A673 (cell line): ENCODE measurements around the gene PCDHGB5. TPM values are rescaled to one million over a fixed set of nuclear protein-coding genes. Genes with fewer than 3 reads are reported as not detected.

Source experiments
- BruUV-seq: library from RNA; stranded (reverse); fragments of 400-500 nt; replicated peaks from 2 replicates; lab custom pipeline; 2021; lab: Mats Ljungman, UMichigan
- CTCF ChIA-PET: fragments of 300-600 bp; sonication (Branson Sonifier 250); formaldehyde crosslinking; loops from one replicate; lab custom pipeline; 2022; ENCODE audit warnings: antibody characterized with exemption; lab: Charles Lee
- POLR2A ChIA-PET: fragments of 300-600 bp; sonication (Branson Sonifier 250); formaldehyde crosslinking; loops from one replicate; lab custom pipeline; 2022; ENCODE audit warnings: antibody characterized with exemption; ENCODE audit not compliant: low non-redundant PET; lab: Charles Lee
- DNase-seq: peaks from one replicate; pipeline ENCODE4 v3.0.0-alpha.2; 2015; ENCODE audit warnings: low spot score
- H3K27ac ChIP-seq: fragments of 200-600 bp; sonication (generic); 2 replicates; pipeline ENCODE4 v1.5.1; 2016; ENCODE audit warnings: mixed run types, low read depth, mild to moderate bottlenecking, mixed read lengths, antibody characterized with exemption, low read length; ENCODE audit not compliant: poor library complexity, severe bottlenecking
- H3K27me3 ChIP-seq: fragments of 200-600 bp; sonication (generic); replicated peaks from 2 replicates; pipeline ENCODE4 v1.6.1; 2017; ENCODE audit warnings: mixed run types, low read depth, mild to moderate bottlenecking, mixed read lengths, antibody characterized with exemption, low read length; ENCODE audit not compliant: insufficient read depth, poor library complexity
- H3K36me3 ChIP-seq: fragments of 200-600 bp; sonication (generic); 2 replicates; pipeline ENCODE4 v1.6.1; 2016; ENCODE audit warnings: mixed run types, mild to moderate bottlenecking, mixed read lengths, antibody characterized with exemption, low read length; ENCODE audit not compliant: insufficient read depth, poor library complexity, severe bottlenecking
- H3K4me1 ChIP-seq: fragments of 200-600 bp; sonication (generic); 2 replicates; pipeline ENCODE4 v1.6.1; 2017; ENCODE audit warnings: mixed run types, mild to moderate bottlenecking, mixed read lengths, antibody characterized with exemption, low read length; ENCODE audit not compliant: insufficient read depth, poor library complexity, severe bottlenecking
- H3K4me3 ChIP-seq: fragments of 200-600 bp; sonication (generic); 2 replicates; pipeline ENCODE4 v1.5.1; 2016; ENCODE audit warnings: low read depth, mixed run types, mild to moderate bottlenecking, mixed read lengths, low read length; ENCODE audit not compliant: poor library complexity, severe bottlenecking
- H3K9me3 ChIP-seq: fragments of 200-600 bp; sonication (generic); 2 replicates; pipeline ENCODE4 v1.6.1; 2016; ENCODE audit warnings: mixed run types, low read depth, mild to moderate bottlenecking, mixed read lengths, antibody characterized with exemption, low read length; ENCODE audit not compliant: poor library complexity, severe bottlenecking
- CTCF ChIP-seq: fragments of 300-800, 200-600 bp; sonication (generic); conservative IDR thresholded peaks from 2 replicates; pipeline ENCODE4 v1.5.1; 2017; ENCODE audit warnings: low read depth, mild to moderate bottlenecking, antibody characterized with exemption, low read length, moderate library complexity, mixed read lengths
- EZH2 ChIP-seq: fragments of 200-600 bp; sonication (generic); IDR thresholded peaks from 2 replicates; pipeline ENCODE4 v1.6.1; 2017; ENCODE audit warnings: borderline replicate concordance, low read depth, mild to moderate bottlenecking, mixed read lengths, antibody characterized with exemption, low read length; ENCODE audit not compliant: poor library complexity, severe bottlenecking
- intact Hi-C: fragments of 100-400 bp; cut with micrococcal nuclease; formaldehyde crosslinking; loops from one replicate; pipeline ENCODE4 v1.10.0; 2022; ENCODE audit not compliant: unreplicated experiment
- total RNA-seq: library from RNA; stranded (reverse); gene quantifications from 2 replicates; pipeline ENCODE4 v1.2.3, GENCODE V29; 2021

The PCDHGB5 gene
- total RNA-seq, 1 experiment from 2014 or later, result 43.3 TPM

DNA sequence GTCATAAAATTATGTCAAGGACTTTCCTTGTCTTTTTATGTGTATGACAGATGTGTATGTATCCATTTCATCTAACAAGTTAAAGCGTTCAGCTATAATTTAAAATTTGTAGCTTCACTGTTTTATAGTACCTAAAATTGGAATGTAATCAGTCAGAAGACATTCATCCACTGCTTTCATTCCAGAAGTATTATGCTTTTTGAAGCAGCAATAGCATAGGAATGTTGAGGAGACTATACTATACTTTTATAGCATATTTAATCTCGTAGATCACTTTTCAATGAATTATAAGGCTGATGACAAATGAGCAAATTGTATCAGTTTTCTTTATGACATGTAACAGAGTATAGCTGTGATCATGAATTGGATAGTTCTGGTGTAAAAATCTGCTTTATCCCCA lies 39.5 kb downstream of the PCDHGB5 start:
- Histone ChIP-seq H3K27me3 (no peaks in the 10 kb centered on the region), H3K27ac (no peak overlapping the region), H3K4me1 (no peaks in the 10 kb centered on the region), H3K36me3 (peaks cover 8% of the 10 kb centered on the region), H3K9me3 (peaks cover 11% of the 10 kb centered on the region), H3K4me3 (no peak overlapping the region)
- POLR2A ChIA-PET, result no interaction called here
- DNase-seq, result no peak
- no TSS peak for BruUV-seq
- CTCF ChIA-PET, result no interaction called here
- TF ChIP-seq EZH2, result no peak
- TF ChIP-seq CTCF, result no peak
- intact Hi-C loops, result no loop called here

GRCh38 chr5:141439411-141440141 lies 41.8 kb downstream of the PCDHGB5 start:
- intact Hi-C loops, result no loop called here
- peaks cover 11% of the 10 kb centered on the region for H3K9me3 ChIP-seq
- TF ChIP-seq EZH2 (no peak), CTCF (no peak)
- H3K27ac ChIP-seq, result no peak overlapping the region
- H3K4me1 ChIP-seq, result no peaks in the 10 kb centered on the region
- no peaks in the 10 kb centered on the region for H3K27me3 ChIP-seq
- no peaks in the 10 kb centered on the region for H3K36me3 ChIP-seq
- no TSS peak for BruUV-seq
- ChIA-PET POLR2A (no interaction called here), CTCF (interaction anchor here (0.7 kb wide), 1 partner anchor 54 kb away, joined by 5 read pairs; no protein-coding TSS in a partner anchor)
- no peak for DNase-seq
- H3K4me3 ChIP-seq, result no peak overlapping the region

DNA sequence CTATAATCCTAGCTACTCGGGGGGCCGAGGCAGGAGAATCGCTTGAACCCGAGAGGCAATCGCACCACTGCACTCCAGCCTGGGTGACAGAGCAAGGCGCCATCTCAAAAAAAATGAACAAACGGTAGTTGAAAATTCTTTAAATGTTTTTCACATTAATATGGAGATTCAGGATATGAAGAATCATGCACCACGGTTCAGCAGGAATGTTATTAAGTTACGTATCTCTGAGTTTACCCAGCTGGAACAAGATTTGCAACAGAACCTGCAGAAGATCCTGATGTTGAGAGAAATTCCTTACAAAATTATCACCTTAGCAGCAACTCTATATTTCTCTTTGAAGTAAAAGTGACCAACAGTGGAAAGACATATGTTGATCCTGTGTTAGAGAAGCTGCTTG lies 42.6 kb downstream of the PCDHGB5 start:
- TF ChIP-seq CTCF, result no peak
- no peak for TF ChIP-seq EZH2
- POLR2A ChIA-PET, result no interaction called here
- no peaks in the 10 kb centered on the region for H3K27me3 ChIP-seq

More for the DNA sequence above, 42.6 kb downstream of the PCDHGB5 start:
- CTCF ChIA-PET, result no interaction called here
- Histone ChIP-seq H3K4me1 (no peaks in the 10 kb centered on the region), H3K36me3 (no peaks in the 10 kb centered on the region), H3K4me3 (no peak overlapping the region), H3K9me3 (peaks cover 13% of the 10 kb centered on the region), H3K27ac (no peak overlapping the region)
- no peak for DNase-seq
- intact Hi-C loops, result no loop called here
- no TSS peak for BruUV-seq
